HepG2 (cell line): ENCODE results near the gene TENT5A. TPM values are rescaled to one million over a fixed set of nuclear protein-coding genes. Genes with fewer than 3 reads are reported as not detected.

Experiments used
- ATAC-seq: fragments of 200-7000 bp; cut with Tn5 transposase; 3 replicates; pipeline ENCODE4 v1.9.1; 2020; ENCODE audit warnings: mild to moderate bottlenecking, moderate library complexity
- BruUV-seq: library from RNA; stranded (reverse); fragments of 400-500 nt; replicated peaks from 2 replicates; lab custom pipeline; 2021; lab: Mats Ljungman, UMichigan
- CTCF ChIA-PET: fragments of 300-600 bp; formaldehyde crosslinking; extraction: SDS; loops from one replicate; lab custom pipeline; 2021; ENCODE audit warnings: low total read pairs, inconsistent platforms, low intra/inter-chr PET ratio; lab: Yijun Ruan, JAX
- POLR2A ChIA-PET: fragments of 350-600 bp; sonication (Branson Sonifier 250); formaldehyde crosslinking; loops from one replicate; lab custom pipeline; 2020; ENCODE audit warnings: antibody characterized with exemption, inconsistent platforms; lab: Yijun Ruan, JAX
- DNase-seq: peaks from one replicate; pipeline ENCODE4 v3.0.0-alpha.2; 2015; ENCODE audit warnings: low spot score
- FAIRE-seq: peaks from 3 replicates; lab custom pipeline; 2011; peaks lifted over from hg19 to GRCh38; lab: Jason Lieb, UNC
- H2AFZ ChIP-seq: one replicate; pipeline ENCODE4 v1.6.1; 2011; ENCODE audit warnings: low read length, inconsistent platforms
- H3K27ac ChIP-seq: fragments of 300-600 bp; 3 replicates; pipeline ENCODE4 v1.8.0; 2011; ENCODE audit warnings: mixed run types, mild to moderate bottlenecking, mixed read lengths, low read length, inconsistent platforms; ENCODE audit not compliant: insufficient read depth; ENCODE audit errors: extremely low read length
- H3K27me3 ChIP-seq, 2 experiments: fragments of 200-600 bp in 1 of 2; 2 replicates in 1 of 2; 3 replicates in 1 of 2; pipeline versions ENCODE4 v1.6.0 to v1.8.0; 2011; ENCODE audit warnings: low read length in 2 of 2, mild to moderate bottlenecking in 2 of 2, moderate library complexity in 2 of 2, inconsistent platforms in 1 of 2; ENCODE audit not compliant: insufficient read depth in 2 of 2, control insufficient read depth in 1 of 2
- H3K36me3 ChIP-seq, 2 experiments: fragments of 200-600 bp in 1 of 2; replicated peaks in 1 of 2; 2 replicates in 1 of 2; 3 replicates in 1 of 2; pipeline versions ENCODE4 v1.5.1 to v1.8.0; 2011; ENCODE audit warnings: low read length in 2 of 2, inconsistent platforms in 1 of 2; ENCODE audit not compliant: insufficient read depth in 2 of 2, control insufficient read depth in 1 of 2
- H3K4me1 ChIP-seq: 2 replicates; pipeline ENCODE4 v1.5.1; 2012; ENCODE audit warnings: low read length, inconsistent platforms; ENCODE audit not compliant: insufficient read depth
- H3K4me2 ChIP-seq: 2 replicates; pipeline ENCODE4 v1.6.0; 2011; ENCODE audit warnings: low read depth, low read length, inconsistent platforms
- H3K4me3 ChIP-seq, 3 experiments: fragments of 200-600 bp in 1 of 3; sonication (generic), shearing (Covaris generic) in 1 of 3; replicated peaks in 1 of 3; 2 replicates each; pipeline ENCODE4 v1.5.1; 2011 to 2016; ENCODE audit warnings: low read length in 3 of 3, inconsistent platforms in 2 of 3, low read depth in 2 of 3, mild to moderate bottlenecking in 2 of 3, control low read depth in 1 of 3, mixed read lengths in 1 of 3; ENCODE audit not compliant: insufficient read depth in 1 of 3
- H3K79me2 ChIP-seq: one replicate; pipeline ENCODE4 v1.6.1; 2011; ENCODE audit warnings: low read length, inconsistent platforms; ENCODE audit not compliant: insufficient read depth
- H3K9ac ChIP-seq: 2 replicates; pipeline ENCODE4 v1.6.0; 2011; ENCODE audit warnings: mild to moderate bottlenecking, low read depth, low read length, inconsistent platforms; ENCODE audit not compliant: insufficient read depth
- H3K9me3 ChIP-seq: 2 replicates; pipeline ENCODE4 v1.5.1; 2012; ENCODE audit warnings: mild to moderate bottlenecking, low read length
- H4K20me1 ChIP-seq: 2 replicates; pipeline ENCODE4 v1.6.0; 2011; ENCODE audit warnings: inconsistent platforms, mild to moderate bottlenecking, low read length, moderate library complexity; ENCODE audit not compliant: insufficient read depth
- CREB3 ChIP-seq: sonication (generic); formaldehyde crosslinking; IDR thresholded peaks from 2 replicates; pipeline ENCODE4 v1.5.0; 2020; ENCODE audit warnings: missing genetic modification reagents
- GMEB2 ChIP-seq: IDR thresholded peaks from 2 replicates; pipeline ENCODE4 v1.6.1; 2016; ENCODE audit warnings: missing biosample characterization, missing genetic modification reagents, low read depth
- RBM39 ChIP-seq: fragments of 200-400 bp; formaldehyde crosslinking; IDR thresholded peaks from one replicate; pipeline ENCODE4 v1.6.1; 2018; ENCODE audit warnings: antibody characterized with exemption, mild to moderate bottlenecking, low read depth, low read length; ENCODE audit not compliant: poor library complexity, severe bottlenecking
- SMARCE1 ChIP-seq: fragments of 450-650 bp; IDR thresholded peaks from 2 replicates; pipeline ENCODE4 v1.6.1; 2017; ENCODE audit warnings: borderline replicate concordance
- ZBTB3 ChIP-seq: sonication (generic); formaldehyde crosslinking; IDR thresholded peaks from 2 replicates; pipeline ENCODE4 v1.4.0; 2020; ENCODE audit warnings: low read depth, mild to moderate bottlenecking, moderate library complexity, missing genetic modification reagents, borderline replicate concordance
- ZNF333 ChIP-seq: sonication (generic); formaldehyde crosslinking; IDR thresholded peaks from 2 replicates; pipeline ENCODE4 v1.4.0; 2020; ENCODE audit warnings: mild to moderate bottlenecking, missing genetic modification reagents, borderline replicate concordance
- ZNF775 ChIP-seq: sonication (generic); formaldehyde crosslinking; IDR thresholded peaks from 2 replicates; pipeline ENCODE4 v1.4.0; 2020; ENCODE audit warnings: missing genetic modification reagents, mild to moderate bottlenecking, moderate library complexity, borderline replicate concordance
- WGBS: methylation state at CpG from one replicate; pipeline ENCODE4 v1.1.6; 2017; ENCODE audit warnings: low lambda C conversion rate; 5-methylcytosine and 5-hydroxymethylcytosine counted together
- in situ Hi-C: cut with HindIII; loops from 2 replicates; pipeline ENCODE4 v1.10.0; 2017; ENCODE audit warnings: low pct_unique_long_range_greater_than_20kb; ENCODE audit not compliant: extremely low pct_ligation_motif_present
- intact Hi-C: fragments of 100-400 bp; cut with micrococcal nuclease; formaldehyde crosslinking; loops from one replicate; pipeline ENCODE4 v1.10.0; 2022; ENCODE audit not compliant: unreplicated experiment
- polyA plus RNA-seq, 8 experiments: library from polyadenylated mRNA; depleted of rRNA in 3 of 8; stranded (reverse) in 7 of 8; unstranded in 1 of 8; fragments of >200 nt; fragmentation: Illumina TruSeq in 4 of 8; extraction: Trizol in 4 of 8; gene quantifications; 2 replicates each; pipeline versions ENCODE4 v1.2.1 to v1.2.3, GENCODE V29; 2011 to 2016; ENCODE audit warnings: low read depth in 4 of 8, missing spikeins in 1 of 8, mixed read lengths in 1 of 8; ENCODE audit not compliant: insufficient read depth in 1 of 8
- total RNA-seq, 5 experiments: library from RNA; depleted of rRNA; stranded (reverse); fragments of >200 nt; fragmentation: Illumina TruSeq; extraction: Trizol; gene quantifications; 2 replicates each; pipeline ENCODE4 v1.2.3, GENCODE V29; 2016; ENCODE audit warnings: low read depth in 1 of 5
- TF ChIP-seq, protein P1 (sequence below): sonication (generic); formaldehyde crosslinking; IDR thresholded peaks from 2 replicates; pipeline ENCODE4 v1.8.1; 2023; ENCODE audit warnings: mild to moderate bottlenecking, missing genetic modification reagents, borderline replicate concordance

Gene TENT5A
- total and polyA plus RNA-seq, 2 of the 13 experiments (the other 11 are each of a cell fraction or from before 2014, with no cell fraction given): 8.0 to 13.8 TPM

GRCh38 chr6:81762606-81763005 is 10.1 kb upstream of the TENT5A start:
- ATAC-seq (no peak), FAIRE-seq (no peak), DNase-seq (no peak)
- Histone ChIP-seq H4K20me1 (no peaks in the 10 kb centered on the region), H2AFZ (no peak overlapping the region), H3K27ac (no peak overlapping the region), H3K4me2 (no peak overlapping the region), H3K4me3 (no peak overlapping the region), H3K9me3 (no peaks in the 10 kb centered on the region), H3K9ac (no peak overlapping the region), H3K4me1 (peaks cover 84% of the 10 kb centered on the region), H3K27me3 (no peaks in the 10 kb centered on the region), H3K79me2 (no peaks in the 10 kb centered on the region), H3K36me3 (no peaks in the 10 kb centered on the region)
- intact Hi-C loops: no loop called here
- TF ChIP-seq ZBTB3 (CRISPR knock-in tag): no peak
- TF ChIP-seq SMARCE1: no peak
- TF ChIP-seq ZNF775 (CRISPR knock-in tag): no peak
- in situ Hi-C loops: no loop called here
- WGBS: 92% methylated on average over 4 of the region's 4 CpGs
- BruUV-seq: no TSS peak
- ChIA-PET CTCF (no interaction called here), POLR2A (interaction anchor here (2.8 kb wide), 1 partner anchor 10 kb away, joined by 16 read pairs; the partner anchor contains the start of gene TENT5A)

GRCh38 chr6:81762132-81762531 is 9.7 kb upstream of the TENT5A start:
- no TSS peak for BruUV-seq
- DNase-seq (no peak), ATAC-seq (no peak), FAIRE-seq (no peak)
- POLR2A ChIA-PET: interaction anchor here (2.8 kb wide), 1 partner anchor 9 kb away, joined by 16 read pairs; the partner anchor contains the start of gene TENT5A
- no peaks in the 10 kb centered on the region for H4K20me1 ChIP-seq
- intact Hi-C loops (no loop called here), in situ Hi-C loops (no loop called here)
- TF ChIP-seq, protein P1, sequence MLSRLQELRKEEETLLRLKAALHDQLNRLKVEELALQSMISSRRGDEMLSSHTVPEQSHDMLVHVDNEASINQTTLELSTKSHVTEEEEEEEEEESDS (CRISPR knock-in tag): no peak
- no peak for TF ChIP-seq RBM39
- TF ChIP-seq GMEB2 (CRISPR knock-in tag): no peak
- TF ChIP-seq ZNF333 (CRISPR knock-in tag): no peak
- no peak for TF ChIP-seq CREB3 (CRISPR knock-in tag)
- no peak overlapping the region for H3K4me3 ChIP-seq
- no peaks in the 10 kb centered on the region for H3K27me3 ChIP-seq
- H2AFZ ChIP-seq: no peak overlapping the region
- no peak overlapping the region for H3K9ac ChIP-seq
- CTCF ChIA-PET: no interaction called here
- no peaks in the 10 kb centered on the region for H3K36me3 ChIP-seq
- H3K4me2 ChIP-seq: no peak overlapping the region
- peaks cover 84% of the 10 kb centered on the region for H3K4me1 ChIP-seq
- H3K9me3 ChIP-seq: no peaks in the 10 kb centered on the region
- no peak overlapping the region for H3K27ac ChIP-seq
- H3K79me2 ChIP-seq: no peaks in the 10 kb centered on the region
